COLO668 (cell line): ENCODE measurements around the gene RHOT1.

ENCODE experiments used
- DNase-seq: peaks from one replicate; lab custom pipeline; 2025; ENCODE audit not compliant: unreplicated experiment; lab: John Stamatoyannopoulos, UW

The RHOT1 gene

DNA sequence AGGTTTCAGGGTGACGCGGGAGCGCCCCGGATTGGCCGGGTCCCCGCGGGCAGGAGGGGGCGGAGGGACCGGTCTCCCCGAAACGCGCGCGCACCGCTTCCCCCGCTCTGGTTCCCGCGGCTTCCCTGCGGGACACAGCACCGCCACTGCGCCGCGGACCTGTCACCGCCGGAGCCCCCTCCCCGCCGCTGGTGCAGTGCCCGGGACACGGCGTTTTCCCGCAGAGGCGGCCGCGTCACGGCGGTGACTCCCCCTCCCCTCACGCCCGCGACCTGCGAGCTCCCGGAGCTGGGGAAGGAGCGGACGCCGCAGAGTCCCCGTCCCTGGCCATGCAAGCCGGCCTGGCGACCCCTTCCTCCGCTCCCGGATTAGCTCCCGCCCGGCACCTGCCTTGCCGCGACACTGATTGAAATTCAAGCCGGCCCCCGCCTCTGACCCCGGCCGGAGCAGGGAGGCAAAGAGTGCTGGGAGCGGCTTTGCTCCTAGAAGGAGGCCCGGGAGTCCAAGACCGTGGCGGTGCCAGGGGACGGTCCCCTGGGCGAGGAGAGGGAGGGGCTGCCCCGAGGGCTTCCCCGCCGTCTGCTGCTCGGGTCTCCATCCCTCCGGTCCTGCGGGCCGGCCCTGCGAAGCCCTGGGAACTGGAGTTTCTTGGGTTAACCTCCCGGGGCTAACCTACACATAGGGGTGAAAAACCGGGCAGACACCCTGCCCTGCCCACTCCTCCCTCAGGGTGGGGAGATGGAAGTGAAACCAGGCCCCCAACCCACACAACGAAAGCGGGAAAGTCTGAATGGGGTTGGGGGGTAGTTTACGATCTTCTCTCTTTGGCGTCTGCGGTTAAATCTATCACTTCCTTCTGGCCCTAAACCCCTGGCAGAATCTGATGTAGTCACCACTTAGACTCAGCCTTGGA, 124.3 kb downstream of the RHOT1 start:
- DNase-seq = peak; percentile 6

DNA sequence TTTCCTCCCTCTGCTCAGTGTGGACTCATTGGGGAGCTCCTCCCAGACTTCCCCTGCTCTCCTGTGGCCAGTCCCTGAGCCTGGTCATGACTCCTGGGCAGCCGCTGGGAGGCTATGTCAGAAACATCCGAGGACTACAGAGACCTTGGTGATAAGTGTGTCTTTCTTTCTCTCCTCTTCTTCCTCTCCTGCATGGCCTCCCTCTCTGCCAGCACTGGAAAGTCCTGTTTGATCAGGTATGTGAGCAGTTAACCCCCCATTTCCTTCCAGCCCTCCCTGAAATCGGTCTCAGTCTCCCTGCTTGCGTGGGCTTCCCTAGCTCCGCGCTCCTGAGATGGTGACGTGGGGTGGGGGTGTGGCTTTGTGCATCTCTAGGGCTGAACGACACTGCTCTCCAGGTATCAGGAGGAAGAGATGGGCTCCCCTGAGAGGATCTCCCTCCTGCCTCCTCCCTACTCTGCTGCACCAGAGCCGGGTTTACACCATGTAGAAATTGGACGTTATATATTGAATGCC, 125.4 kb downstream of the RHOT1 start:
- DNase-seq = no peak

DNA sequence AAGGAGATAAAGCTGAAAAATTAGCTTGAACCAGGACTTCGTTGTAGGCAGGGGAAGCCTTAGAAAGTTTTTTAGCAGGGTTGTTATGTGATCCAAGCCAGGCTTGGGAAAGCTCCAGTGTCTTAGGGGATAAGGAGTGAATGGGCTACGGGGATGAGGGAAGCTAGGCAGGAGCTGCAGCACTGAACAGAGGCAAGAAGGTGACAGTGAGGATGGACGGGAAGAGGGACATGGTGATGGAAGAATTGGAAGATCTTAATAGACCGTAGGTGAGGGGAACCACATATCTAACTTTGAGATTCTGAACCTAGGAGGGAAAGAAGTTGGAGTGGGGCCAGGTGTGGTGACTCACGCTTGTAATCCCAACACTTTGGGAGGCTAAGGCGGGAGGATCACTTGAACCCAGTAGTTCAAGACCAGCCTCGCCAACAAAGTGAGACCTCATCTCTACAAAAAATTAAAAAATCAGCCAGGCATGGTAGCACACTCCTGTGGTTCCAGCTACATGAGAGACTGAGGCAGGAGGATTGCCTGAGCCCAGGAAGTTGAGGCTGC, 126.5 kb downstream of the RHOT1 start:
- no peak for DNase-seq

DNA sequence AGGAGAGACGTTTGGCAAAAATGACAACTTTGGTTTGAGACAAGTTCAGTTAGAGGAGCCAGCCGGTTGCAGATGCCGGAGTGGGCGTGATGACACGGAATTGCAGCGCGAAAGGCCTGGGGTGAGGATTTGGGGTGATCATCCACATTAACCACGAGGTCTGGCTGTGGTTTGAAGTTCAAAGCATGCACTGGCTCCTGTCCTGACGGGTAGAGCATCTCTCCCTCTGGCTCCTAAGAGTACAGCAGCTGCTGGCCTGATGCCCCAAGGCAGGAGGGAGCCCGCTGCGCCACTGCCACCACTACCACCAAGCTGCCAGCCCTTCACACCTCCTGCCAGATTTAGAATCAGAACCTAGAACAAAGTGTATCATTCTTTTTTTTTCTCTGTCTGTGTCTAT, 127.1 kb downstream of the RHOT1 start:
- DNase-seq = no peak

DNA sequence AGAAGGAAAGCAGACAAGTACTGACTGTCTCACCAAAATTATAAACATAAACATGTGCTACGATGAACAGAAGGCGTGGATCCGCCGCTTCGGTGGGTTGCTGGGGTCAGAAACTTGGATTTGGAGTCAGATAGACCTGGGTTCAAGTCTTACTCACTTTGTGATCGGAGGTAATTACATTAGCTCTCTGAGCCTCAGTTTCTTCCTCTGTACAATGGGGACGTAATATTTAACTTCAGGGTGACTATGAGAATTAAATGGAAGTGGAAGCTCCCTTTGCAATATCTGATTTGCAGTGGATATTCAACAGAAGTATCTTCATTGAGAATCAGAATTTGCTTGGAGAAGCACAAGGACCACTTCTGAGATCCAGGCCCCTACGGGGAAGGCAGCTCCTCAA, 129.5 kb downstream of the RHOT1 start:
- no peak for DNase-seq

DNA sequence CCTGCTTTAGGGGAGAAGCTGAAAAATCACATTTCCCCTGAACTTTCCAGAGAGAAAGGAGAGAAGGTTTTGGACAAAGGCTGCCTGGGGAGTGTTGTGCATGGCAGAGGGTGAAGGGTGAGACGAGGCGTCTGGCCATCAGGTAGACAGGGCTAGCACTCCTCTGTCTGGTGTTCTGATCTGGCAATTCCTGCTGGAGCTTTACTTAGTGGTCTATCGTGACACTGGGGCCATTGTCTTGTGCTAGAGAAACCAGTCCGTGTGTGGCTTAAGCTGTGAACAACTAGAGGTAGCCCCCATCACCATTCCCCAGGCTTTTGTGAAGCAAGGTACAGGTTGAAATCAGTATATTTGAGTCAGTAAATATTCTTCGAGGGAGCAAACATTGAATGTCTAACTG, 131.8 kb downstream of the RHOT1 start:
- DNase-seq = no peak

DNA sequence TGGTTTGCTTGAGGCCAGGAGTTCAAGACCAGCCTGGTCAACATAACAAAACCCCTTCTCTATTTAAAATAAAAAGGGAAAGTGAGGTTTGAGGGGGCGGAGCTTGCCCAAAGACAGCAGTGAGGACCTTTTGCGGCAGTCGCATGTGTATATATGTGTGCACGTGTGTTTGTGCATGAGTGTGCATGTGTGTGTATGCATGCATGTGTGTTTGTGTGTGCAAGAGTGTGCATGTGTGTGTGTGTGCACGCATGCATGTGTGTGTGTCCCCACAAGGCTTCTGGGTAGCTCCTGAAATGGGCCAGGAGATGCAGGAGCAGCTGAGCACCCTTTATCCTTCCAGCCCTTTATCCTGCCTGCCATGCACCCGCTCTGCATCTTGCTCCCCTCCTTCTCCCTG, 132.3 kb downstream of the RHOT1 start:
- DNase-seq = no peak
